H9 (cell line): ENCODE measurements around the gene EVC. TPM values are rescaled to one million over a fixed set of nuclear protein-coding genes. Genes with fewer than 3 reads are reported as not detected.

Experiments used
- DNase-seq: peaks from one replicate; pipeline ENCODE4 v3.0.0-alpha.2; 2017
- H2AFZ ChIP-seq: one replicate; pipeline ENCODE4 v1.6.1; 2013; ENCODE audit warnings: mild to moderate bottlenecking, low read length, control low read depth, moderate library complexity
- H2AK5ac ChIP-seq: 2 replicates; pipeline ENCODE4 v1.6.1; 2013; ENCODE audit warnings: low read length, control low read depth, mixed read lengths; ENCODE audit not compliant: insufficient read length
- H2BK120ac ChIP-seq: one replicate; pipeline ENCODE4 v1.6.1; 2013; ENCODE audit warnings: low read depth, mild to moderate bottlenecking, low read length, control low read depth, inconsistent platforms; ENCODE audit not compliant: poor library complexity, severe bottlenecking
- H2BK12ac ChIP-seq: 2 replicates; pipeline ENCODE4 v1.6.1; 2013; ENCODE audit warnings: low read length, control low read depth, mixed read lengths, low read depth; ENCODE audit not compliant: insufficient read length
- H2BK15ac ChIP-seq: 2 replicates; pipeline ENCODE4 v1.6.1; 2013; ENCODE audit warnings: low read depth, low read length, control low read depth
- H2BK20ac ChIP-seq: one replicate; pipeline ENCODE4 v1.6.1; 2013; ENCODE audit warnings: low read depth, mild to moderate bottlenecking, low read length, control low read depth, inconsistent platforms; ENCODE audit not compliant: poor library complexity, severe bottlenecking
- H2BK5ac ChIP-seq: 2 replicates; pipeline ENCODE4 v1.6.1; 2013; ENCODE audit warnings: low read length, control low read depth, mixed read lengths; ENCODE audit not compliant: insufficient read length
- H3K14ac ChIP-seq: 2 replicates; pipeline ENCODE4 v1.6.1; 2013; ENCODE audit warnings: low read length, control low read depth; ENCODE audit not compliant: insufficient read depth
- H3K18ac ChIP-seq: 2 replicates; pipeline ENCODE4 v1.6.1; 2013; ENCODE audit warnings: low read depth, mild to moderate bottlenecking, mixed read lengths, low read length, control low read depth; ENCODE audit not compliant: insufficient read length
- H3K23ac ChIP-seq: 2 replicates; pipeline ENCODE4 v1.6.1; 2013; ENCODE audit warnings: low read length, control low read depth, mixed read lengths, low read depth; ENCODE audit not compliant: insufficient read length
- H3K23me2 ChIP-seq: 2 replicates; pipeline ENCODE4 v1.6.1; 2013; ENCODE audit warnings: low read depth, mild to moderate bottlenecking, mixed read lengths, low read length, control low read depth; ENCODE audit not compliant: insufficient read length, poor library complexity, severe bottlenecking
- H3K27ac ChIP-seq: 2 replicates; pipeline ENCODE4 v1.5.1; 2013; ENCODE audit warnings: low read length, control low read depth, mixed read lengths, low read depth; ENCODE audit not compliant: insufficient read length
- H3K27me3 ChIP-seq: 2 replicates; pipeline ENCODE4 v1.6.1; 2013; ENCODE audit warnings: low read length, control low read depth, inconsistent platforms; ENCODE audit not compliant: insufficient read depth
- H3K4ac ChIP-seq: 2 replicates; pipeline ENCODE4 v1.6.1; 2013; ENCODE audit warnings: low read depth, mild to moderate bottlenecking, control low read depth, inconsistent platforms, low read length, moderate library complexity
- H3K4me1 ChIP-seq: 2 replicates; pipeline ENCODE4 v1.6.1; 2013; ENCODE audit warnings: low read length, control low read depth, inconsistent platforms; ENCODE audit not compliant: insufficient read depth
- H3K4me2 ChIP-seq: 2 replicates; pipeline ENCODE4 v1.6.1; 2013; ENCODE audit warnings: low read length, control low read depth, mixed read lengths; ENCODE audit not compliant: insufficient read length, insufficient read depth
- H3K56ac ChIP-seq: 2 replicates; pipeline ENCODE4 v1.6.1; 2013; ENCODE audit warnings: low read depth, mild to moderate bottlenecking, mixed read lengths, low read length, control low read depth; ENCODE audit not compliant: insufficient read length
- H3K79me1 ChIP-seq: 2 replicates; pipeline ENCODE4 v1.6.1; 2013; ENCODE audit warnings: low read depth, mild to moderate bottlenecking, moderate library complexity, low read length, control low read depth, inconsistent platforms; ENCODE audit not compliant: insufficient read depth, poor library complexity, severe bottlenecking
- H3K79me2 ChIP-seq: 2 replicates; pipeline ENCODE4 v1.6.1; 2013; ENCODE audit warnings: low read length, control low read depth, inconsistent platforms; ENCODE audit not compliant: insufficient read depth
- H3K9ac ChIP-seq: 2 replicates; pipeline ENCODE4 v1.6.1; 2013; ENCODE audit warnings: low read length, control low read depth, mixed read lengths; ENCODE audit not compliant: insufficient read length; ENCODE audit errors: extremely low read depth
- H3K9me3 ChIP-seq: one replicate; pipeline ENCODE4 v1.6.1; 2013; ENCODE audit warnings: low read depth, low read length, inconsistent platforms; ENCODE audit not compliant: control insufficient read depth
- H3T11ph ChIP-seq: one replicate; pipeline ENCODE4 v1.6.1; 2013; ENCODE audit warnings: mild to moderate bottlenecking, low read length, control low read depth, inconsistent platforms
- H4K20me1 ChIP-seq: one replicate; pipeline ENCODE4 v1.6.1; 2013; ENCODE audit not compliant: control insufficient read depth, insufficient read length, insufficient read depth
- H4K5ac ChIP-seq: 2 replicates; pipeline ENCODE4 v1.6.1; 2013; ENCODE audit warnings: low read depth, mild to moderate bottlenecking, mixed read lengths, low read length, control low read depth; ENCODE audit not compliant: insufficient read length
- H4K8ac ChIP-seq: replicated peaks from 2 replicates; pipeline ENCODE4 v1.6.1; 2013; ENCODE audit warnings: low read length, control low read depth, mixed read lengths, low read depth; ENCODE audit not compliant: insufficient read length
- H4K91ac ChIP-seq: 2 replicates; pipeline ENCODE4 v1.6.1; 2013; ENCODE audit warnings: low read depth, mild to moderate bottlenecking, moderate library complexity, mixed read lengths, low read length, control low read depth; ENCODE audit not compliant: insufficient read length
- H3K27ac Mint-ChIP-seq, 3 experiments: 2 replicates in 2 of 3; 3 replicates in 1 of 3; pipeline ENCODE4 v1.8.0; 2020 to 2021; ENCODE audit warnings: mixed read lengths in 3 of 3, mild to moderate bottlenecking in 1 of 3, moderate library complexity in 1 of 3
- H3K27me3 Mint-ChIP-seq: 2 replicates; pipeline ENCODE4 v1.8.0; 2021; ENCODE audit warnings: low read depth, mild to moderate bottlenecking, moderate library complexity, mixed read lengths
- H3K36me3 Mint-ChIP-seq, 3 experiments: 2 replicates in 2 of 3; 3 replicates in 1 of 3; pipeline ENCODE4 v1.8.0; 2020 to 2021; ENCODE audit warnings: low read depth in 3 of 3, mixed read lengths in 3 of 3; ENCODE audit not compliant: insufficient read depth in 1 of 3
- H3K4me1 Mint-ChIP-seq, 2 experiments: 2 replicates each; pipeline ENCODE4 v1.8.0; 2020; ENCODE audit warnings: mixed read lengths in 2 of 2
- H3K4me3 Mint-ChIP-seq, 2 experiments: 2 replicates in 1 of 2; 3 replicates in 1 of 2; pipeline ENCODE4 v1.8.0; 2020 to 2021; ENCODE audit warnings: mild to moderate bottlenecking in 2 of 2, mixed read lengths in 2 of 2, moderate library complexity in 1 of 2
- H3K9me3 Mint-ChIP-seq, 2 experiments: 2 replicates in 1 of 2; 3 replicates in 1 of 2; pipeline ENCODE4 v1.8.0; 2020; ENCODE audit warnings: mild to moderate bottlenecking in 2 of 2, mixed read lengths in 2 of 2, moderate library complexity in 1 of 2
- CTCF ChIP-seq: fragments of 200-600 bp; sonication (generic); conservative IDR thresholded peaks from 3 replicates; pipeline ENCODE4 v1.8.0; 2021; ENCODE audit warnings: antibody characterized with exemption, mild to moderate bottlenecking
- WGBS: extraction: QIAGEN DNeasy Blood & Tissue Kit; methylation state at CpG from one replicate; pipeline ENCODE4 v1.1.7; 2013; ENCODE audit warnings: missing lambda C conversion rate, low lambda C conversion rate, mixed read lengths; ENCODE audit not compliant: insufficient read length; ENCODE audit errors: extremely low coverage; 5-methylcytosine and 5-hydroxymethylcytosine counted together
- total RNA-seq: library from RNA; stranded (reverse); gene quantifications from 2 replicates; pipeline ENCODE4 v1.2.1, GENCODE V29; 2021

EVC gene
- total RNA-seq, 1 experiment from 2014 or later: 10.1 TPM

- Histone ChIP-seq H3K9me3 (no peaks in the 10 kb centered on the region), H3K18ac (no peak overlapping the region), H3K14ac (no peak overlapping the region), H2BK15ac (no peak overlapping the region), H3K4me2 (no peak overlapping the region), H2BK12ac (no peak overlapping the region), H3K4ac (no peak overlapping the region), H3K56ac (no peak overlapping the region), H3K23ac (no peak overlapping the region), H3K9ac (no peak overlapping the region), H2BK20ac (no peak overlapping the region), H4K5ac (no peak overlapping the region), H3K27ac (no peak overlapping the region), H3K4me1 (no peaks in the 10 kb centered on the region), H2BK5ac (no peak overlapping the region), H4K91ac (no peak overlapping the region), H2AK5ac (no peak overlapping the region), H3T11ph (no peak overlapping the region), H2BK120ac (no peak overlapping the region), H3K79me1 (no peaks in the 10 kb centered on the region), H4K20me1 (no peaks in the 10 kb centered on the region), H4K8ac (no peak overlapping the region), H2AFZ (no peak overlapping the region), H3K27me3 (no peaks in the 10 kb centered on the region), H3K79me2 (no peaks in the 10 kb centered on the region), H3K23me2 (no peaks in the 10 kb centered on the region)
- Mint-ChIP-seq H3K4me1 (peaks cover 0 to 3% of the 10 kb centered on the region in 2 experiments; a peak in 1 of 4 replicates), H3K4me3 (no peak overlapping the region), H3K9me3 (no peaks in the 10 kb centered on the region), H3K27ac (no peak overlapping the region), H3K36me3 (peaks cover 17 to 51% (median 45%) of the 10 kb centered on the region in 3 experiments; a peak in 6 of 7 replicates), H3K27me3 (no peaks in the 10 kb centered on the region)
- DNase-seq: no peak
- no peak for TF ChIP-seq CTCF
- no CpG with 5 or more reads among the region's 11 CpGs for WGBS
Observed at GRCh38 chr4:5805270-5805669, 94.3 kb downstream of the EVC start.
